Effector CD4-positive, alpha-beta T cell (primary cell): ENCODE measurements around the gene RRAGB.
"Not testable (repeated sequence)": the region's sequence is repeated elsewhere in the genome, so short reads cannot be mapped to it uniquely, and the experiment has no call there.

Source experiments
- DNase-seq: peaks from one replicate; pipeline ENCODE4 v3.0.0-alpha.2; 2020
- total RNA-seq: gene quantifications from one replicate; lab custom pipeline; 2026; lab: John Stamatoyannopoulos, UW

Gene RRAGB
- 12.6 reads per million, percentile 37 among the genes with 10 or more reads in this experiment for total RNA-seq

GRCh38 chrX:55717521-55718497 lies at the start of gene RRAGB:
Gene RRAGB, plus strand, starts transcription at chrX:55717749. Its CDS starts 579 bp downstream, at chrX:55718328.
- peak; percentile 83 for DNase-seq

- no peak for DNase-seq
These were observed 49.5 kb upstream of the RRAGB start for GRCh38 chrX:55668084-55668483.

- DNase-seq: not testable (repeated sequence)
These were observed 29.0 kb upstream of the RRAGB start for GRCh38 chrX:55688579-55688978.

- DNase-seq: no peak
These were observed 22.1 kb upstream of the RRAGB start for GRCh38 chrX:55695227-55696018.

- DNase-seq: no peak
These were observed 20.2 kb upstream of the RRAGB start for GRCh38 chrX:55697381-55697780.

- no peak for DNase-seq
These were observed 14.9 kb upstream of the RRAGB start for GRCh38 chrX:55702671-55703070.

- not testable (repeated sequence) for DNase-seq
These were observed 14.1 kb upstream of the RRAGB start for GRCh38 chrX:55703436-55703835.

- DNase-seq: not testable (repeated sequence)
These were observed 12.5 kb upstream of the RRAGB start for GRCh38 chrX:55705066-55705465.

GRCh38 chrX:55709735-55710134 lies 7.8 kb upstream of the RRAGB start:
- DNase-seq: no peak

- DNase-seq: no peak
These were observed 6.8 kb upstream of the RRAGB start for GRCh38 chrX:55710701-55711100.

- DNase-seq: no peak
These were observed 3.9 kb upstream of the RRAGB start for GRCh38 chrX:55713631-55714030.

- no peak for DNase-seq
These were observed 3.4 kb upstream of the RRAGB start for GRCh38 chrX:55714161-55714560.

GRCh38 chrX:55715847-55716246 lies 1.7 kb upstream of the RRAGB start:
- no peak for DNase-seq

GRCh38 chrX:55716937-55717336 lies 612 bp upstream of the RRAGB start:
- no peak for DNase-seq

GRCh38 chrX:55731826-55732225 lies 14.3 kb downstream of the RRAGB start:
- DNase-seq: no peak

GRCh38 chrX:55738969-55739368 lies 21.4 kb downstream of the RRAGB start:
- DNase-seq: no peak

- no peak for DNase-seq
These were observed 25.1 kb downstream of the RRAGB start for GRCh38 chrX:55742649-55743048.

GRCh38 chrX:55748463-55748862 lies 30.9 kb downstream of the RRAGB start:
- not testable (repeated sequence) for DNase-seq

- no peak for DNase-seq
These were observed 32.7 kb downstream of the RRAGB start for GRCh38 chrX:55750256-55750655.

GRCh38 chrX:55754861-55755294 lies 37.3 kb downstream of the RRAGB start:
- DNase-seq: no peak

- no peak for DNase-seq
These were observed 40.5 kb downstream of the RRAGB start for GRCh38 chrX:55758033-55758432.

GRCh38 chrX:55759478-55759877 lies 41.9 kb downstream of the RRAGB start:
- DNase-seq: no peak

- no peak for DNase-seq
These were observed 49.6 kb downstream of the RRAGB start for GRCh38 chrX:55767100-55767499.
